GM18907 (cell line): ENCODE results near the gene CPB1.

ENCODE experiments used
- ATAC-seq: cut with Tn5 transposase; IDR thresholded peaks from one replicate; pipeline ENCODE4 v1.9.1; 2021; ENCODE audit warnings: mild to moderate bottlenecking, moderate library complexity; ENCODE audit not compliant: unreplicated experiment

Gene CPB1

GRCh38 chr3:148828136-148828690 is 602 bp downstream of the CPB1 start:
- ATAC-seq, result no peak

GRCh38 chr3:148829926-148830325 is 2.3 kb downstream of the CPB1 start:
- ATAC-seq, result no peak

- no peak for ATAC-seq
These were observed 5.6 kb downstream of the CPB1 start for GRCh38 chr3:148833223-148833622.

GRCh38 chr3:148839805-148840204 is 12.2 kb downstream of the CPB1 start:
- no peak for ATAC-seq

- no peak for ATAC-seq
These were observed 12.8 kb downstream of the CPB1 start for GRCh38 chr3:148840451-148840850.

- no peak for ATAC-seq
These were observed 18.3 kb downstream of the CPB1 start for GRCh38 chr3:148845756-148846395.

- no peak for ATAC-seq
These were observed 19.7 kb downstream of the CPB1 start for GRCh38 chr3:148847351-148847750.

- ATAC-seq, result no peak
These were observed 20.8 kb downstream of the CPB1 start for GRCh38 chr3:148848410-148848809.

GRCh38 chr3:148852271-148852992 is 24.8 kb downstream of the CPB1 start:
- ATAC-seq, result no peak

- ATAC-seq, result no peak
These were observed 25.5 kb downstream of the CPB1 start for GRCh38 chr3:148853076-148853475.

GRCh38 chr3:148854061-148854460 is 26.4 kb downstream of the CPB1 start:
- no peak for ATAC-seq

GRCh38 chr3:148856384-148856783 is 28.8 kb downstream of the CPB1 start:
- ATAC-seq, result no peak

GRCh38 chr3:148857316-148857715 is 29.7 kb downstream of the CPB1 start:
- ATAC-seq, result no peak

GRCh38 chr3:148861277-148861869 is 33.8 kb downstream of the CPB1 start:
- peak; percentile 82 for ATAC-seq

GRCh38 chr3:148863297-148863696 is 35.7 kb downstream of the CPB1 start:
- ATAC-seq, result no peak

- no peak for ATAC-seq
These were observed 36.2 kb downstream of the CPB1 start for GRCh38 chr3:148863814-148864213.

GRCh38 chr3:148865049-148865448 is 37.4 kb downstream of the CPB1 start, which contains the start of gene CPA3:
CPA3 (plus strand) TSS chr3:148865296; CDS start chr3:148865308, 12 bp downstream.
- no peak for ATAC-seq

- ATAC-seq, result no peak
These were observed 38.6 kb downstream of the CPB1 start for GRCh38 chr3:148866261-148866660.

- no peak for ATAC-seq
These were observed 45.8 kb downstream of the CPB1 start for GRCh38 chr3:148873270-148873927.

- ATAC-seq, result no peak
These were observed 46.4 kb downstream of the CPB1 start for GRCh38 chr3:148873977-148874376.

- no peak for ATAC-seq
These were observed 50.5 kb downstream of the CPB1 start for GRCh38 chr3:148878095-148878494.
